Hematopoietic multipotent progenitor cell (in vitro differentiated cells): Measurements from ENCODE around the gene NR4A3. TPM values are rescaled to one million over a fixed set of nuclear protein-coding genes. Genes with fewer than 3 reads are reported as not detected.

ENCODE experiments used
- total RNA-seq: library from RNA; depleted of rRNA; stranded (reverse); fragments of >200 nt; gene quantifications from one replicate; pipeline ENCODE4 v1.2.3, GENCODE V29; 2012

NR4A3 gene
- total RNA-seq, 1 donor: 5.1 TPM

Other genes starting within 250 kb of the NR4A3 start
- 15.1 TPM for gene STX17, start 84.8 kb downstream of the NR4A3 start, total RNA-seq